ENCODE data around the gene TGM5. TPM values are rescaled to one million over a fixed set of nuclear protein-coding genes. Genes with fewer than 3 reads are reported as not detected.
A peak's percentile ranks its signal among the peaks of the same experiment; 100 is the strongest.

TGM5 gene
- total RNA-seq, 6 experiments from 2014 or later, result not detected

DNA sequence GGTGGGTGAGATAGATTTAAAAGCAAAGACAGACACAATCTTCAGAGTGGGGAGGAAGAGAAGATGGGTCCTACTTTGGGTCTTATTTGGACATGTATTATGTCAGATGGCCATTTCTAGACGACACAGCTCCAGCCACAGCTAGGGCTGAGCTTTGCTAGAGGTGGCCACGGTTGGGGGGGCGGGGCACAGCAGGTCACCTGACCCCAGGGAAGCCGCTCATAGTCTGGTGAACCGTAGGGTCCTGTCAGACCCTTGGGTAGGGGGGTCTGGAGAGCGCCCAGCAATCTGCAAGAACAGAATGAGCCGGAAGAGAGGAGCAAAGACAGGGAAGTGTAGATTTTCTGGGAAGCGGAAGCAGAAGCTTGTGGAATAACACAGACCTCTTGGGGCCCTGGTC lies 52.6 kb downstream of the TGM5 start:
- TF ChIP-seq POLR2A (IDR thresholded peaks at IDR 0.05), result no peak
- TF ChIP-seq, protein P1, sequence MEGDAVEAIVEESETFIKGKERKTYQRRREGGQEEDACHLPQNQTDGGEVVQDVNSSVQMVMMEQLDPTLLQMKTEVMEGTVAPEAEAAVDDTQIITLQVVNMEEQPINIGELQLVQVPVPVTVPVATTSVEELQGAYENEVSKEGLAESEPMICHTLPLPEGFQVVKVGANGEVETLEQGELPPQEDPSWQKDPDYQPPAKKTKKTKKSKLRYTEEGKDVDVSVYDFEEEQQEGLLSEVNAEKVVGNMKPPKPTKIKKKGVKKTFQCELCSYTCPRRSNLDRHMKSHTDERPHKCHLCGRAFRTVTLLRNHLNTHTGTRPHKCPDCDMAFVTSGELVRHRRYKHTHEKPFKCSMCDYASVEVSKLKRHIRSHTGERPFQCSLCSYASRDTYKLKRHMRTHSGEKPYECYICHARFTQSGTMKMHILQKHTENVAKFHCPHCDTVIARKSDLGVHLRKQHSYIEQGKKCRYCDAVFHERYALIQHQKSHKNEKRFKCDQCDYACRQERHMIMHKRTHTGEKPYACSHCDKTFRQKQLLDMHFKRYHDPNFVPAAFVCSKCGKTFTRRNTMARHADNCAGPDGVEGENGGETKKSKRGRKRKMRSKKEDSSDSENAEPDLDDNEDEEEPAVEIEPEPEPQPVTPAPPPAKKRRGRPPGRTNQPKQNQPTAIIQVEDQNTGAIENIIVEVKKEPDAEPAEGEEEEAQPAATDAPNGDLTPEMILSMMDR (IDR thresholded peaks at IDR 0.05), result no peak
- Histone ChIP-seq H3K4me1 (no peaks in the 10 kb centered on the region), H3K4me3 (no peak overlapping the region), H3K9me3 (no peaks in the 10 kb centered on the region), H3K36me3 (no peaks in the 10 kb centered on the region), H3K27me3 (no peaks in the 10 kb centered on the region), H3K27ac (no peak overlapping the region)
- no peak for ATAC-seq
- 65% methylated on average over 5 of the region's 8 CpGs for WGBS (ENCODE audit: insufficient coverage, low coverage, low lambda C conversion rate, missing lambda C conversion rate)
- intact Hi-C loops (cut with DNase I), result no loop called here
- peak in 1 of 3 donors; percentile 29 for DNase-seq

DNA sequence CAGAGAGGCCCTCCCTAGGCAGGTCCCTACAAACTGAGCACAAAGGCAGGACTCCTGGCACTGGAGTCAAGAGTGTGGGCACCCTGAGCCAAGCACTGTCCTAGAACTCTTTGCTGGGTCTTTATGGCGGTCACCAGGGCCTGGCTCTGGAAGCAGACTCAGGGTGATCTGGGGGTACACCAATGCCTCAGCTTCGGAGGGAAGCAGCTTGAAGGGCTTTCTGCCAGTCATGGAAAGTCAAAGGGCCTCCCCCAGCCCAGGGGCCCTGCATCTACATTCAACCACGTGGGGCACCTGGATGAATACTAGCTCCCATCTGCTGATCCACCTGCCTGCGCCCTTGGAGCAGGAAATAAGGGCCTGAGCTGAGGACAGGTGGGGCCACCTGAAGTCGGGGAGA lies 53.3 kb downstream of the TGM5 start:
- H3K9me3 ChIP-seq, result no peaks in the 10 kb centered on the region
- ATAC-seq (no peak), DNase-seq (peak in 1 of 3 donors; percentile 29)
- TF ChIP-seq POLR2A (IDR thresholded peaks at IDR 0.05), result no peak
- TF ChIP-seq, protein P1 (IDR thresholded peaks at IDR 0.05), result no peak
- no peak overlapping the region for H3K4me3 ChIP-seq
- WGBS (ENCODE audit: insufficient coverage, low coverage, low lambda C conversion rate, missing lambda C conversion rate), result 100% methylated on average over 1 of the region's 5 CpGs
- intact Hi-C loops (cut with DNase I), result no loop called here
- no peak overlapping the region for H3K27ac ChIP-seq
- H3K36me3 ChIP-seq, result no peaks in the 10 kb centered on the region
- no peaks in the 10 kb centered on the region for H3K27me3 ChIP-seq
- no peaks in the 10 kb centered on the region for H3K4me1 ChIP-seq

DNA sequence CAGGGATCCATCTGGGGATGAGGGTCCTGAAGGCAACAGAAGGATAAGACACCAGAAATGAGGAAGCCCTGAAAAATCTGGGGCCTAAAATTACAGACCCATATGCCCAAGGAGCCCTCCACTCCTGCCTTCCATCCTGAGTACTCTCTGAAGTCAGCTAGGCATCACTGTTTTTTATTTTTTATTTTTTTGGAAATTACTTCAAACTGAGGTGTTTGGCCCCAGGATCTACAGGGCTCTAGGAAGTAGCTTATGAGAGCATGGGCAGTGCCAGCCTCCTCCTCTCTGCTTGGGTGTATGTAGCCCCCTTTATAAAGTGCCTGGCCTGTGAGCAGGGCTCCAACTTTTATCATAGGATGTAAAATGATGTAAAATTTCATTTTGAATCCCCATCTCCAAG lies 53.8 kb downstream of the TGM5 start:
- Histone ChIP-seq H3K4me1 (no peaks in the 10 kb centered on the region), H3K27ac (no peak overlapping the region), H3K4me3 (no peak overlapping the region), H3K36me3 (no peaks in the 10 kb centered on the region), H3K9me3 (no peaks in the 10 kb centered on the region), H3K27me3 (no peaks in the 10 kb centered on the region)
- DNase-seq, result no peak
- TF ChIP-seq, protein P1 (IDR thresholded peaks at IDR 0.05), result no peak
- no peak for TF ChIP-seq POLR2A (IDR thresholded peaks at IDR 0.05)
- no peak for ATAC-seq
- intact Hi-C loops (cut with DNase I), result no loop called here

DNA sequence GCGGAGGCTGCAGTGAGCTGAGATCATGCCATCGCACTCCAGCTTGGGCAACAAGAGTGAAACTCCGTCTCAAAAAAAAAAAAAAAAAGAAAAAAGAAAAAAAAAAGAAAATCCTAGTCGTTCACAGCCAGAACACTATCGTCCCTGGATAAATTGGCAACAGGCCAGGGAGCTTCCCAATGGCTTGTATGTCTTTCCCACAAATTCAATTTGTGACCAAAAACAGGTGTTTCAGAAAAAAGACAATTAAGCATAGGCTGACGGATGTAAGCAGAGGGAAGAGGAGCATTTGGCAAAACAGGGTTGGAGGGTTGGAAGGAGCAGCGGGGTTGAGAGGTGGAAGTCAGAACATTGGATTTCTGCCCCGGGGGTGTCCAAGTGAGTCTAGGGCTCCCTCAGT lies 54.4 kb downstream of the TGM5 start:
- intact Hi-C loops (cut with DNase I), result no loop called here
- Histone ChIP-seq H3K36me3 (no peaks in the 10 kb centered on the region), H3K27me3 (no peaks in the 10 kb centered on the region), H3K9me3 (no peaks in the 10 kb centered on the region), H3K4me3 (no peak overlapping the region), H3K4me1 (no peaks in the 10 kb centered on the region), H3K27ac (no peak overlapping the region)
- TF ChIP-seq POLR2A (IDR thresholded peaks at IDR 0.05), result no peak
- TF ChIP-seq, protein P1 (IDR thresholded peaks at IDR 0.05), result no peak
- no peak for ATAC-seq
- DNase-seq, result peak in 1 of 3 donors; percentile 36
- WGBS (ENCODE audit: insufficient coverage, low coverage, low lambda C conversion rate, missing lambda C conversion rate), result 77% methylated on average over 8 of the region's 8 CpGs

DNA sequence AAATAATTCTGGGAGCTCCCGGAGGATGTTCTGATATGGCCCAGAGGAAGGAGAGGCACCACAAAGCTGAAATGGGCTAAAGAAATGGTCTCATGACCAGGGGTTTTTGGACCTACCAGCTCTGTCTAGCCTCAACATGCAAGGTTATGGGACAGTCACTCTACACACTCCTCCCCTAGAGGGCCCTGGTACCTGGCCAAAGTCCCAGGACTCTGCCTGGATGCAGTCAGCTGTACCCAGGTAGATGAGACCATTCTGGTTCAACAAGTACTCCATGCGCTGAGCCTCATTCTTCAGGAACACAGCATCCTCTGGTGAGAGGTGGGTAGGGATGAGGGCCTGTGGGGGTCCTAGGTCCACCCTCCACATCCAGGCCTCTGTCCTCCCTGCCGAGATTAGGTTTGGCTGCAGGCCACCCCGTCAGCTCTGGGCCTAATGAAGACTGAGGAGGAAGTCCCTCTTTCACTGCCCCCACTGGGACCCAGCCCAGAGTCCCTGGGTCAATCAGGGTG lies 55.4 kb downstream of the TGM5 start:
- ATAC-seq (no peak), DNase-seq (peak in 1 of 3 donors; percentile 36)
- Histone ChIP-seq H3K9me3 (no peaks in the 10 kb centered on the region), H3K4me3 (no peak overlapping the region), H3K27ac (no peak overlapping the region), H3K36me3 (no peaks in the 10 kb centered on the region), H3K4me1 (no peaks in the 10 kb centered on the region), H3K27me3 (no peaks in the 10 kb centered on the region)
- WGBS (ENCODE audit: insufficient coverage, low coverage, low lambda C conversion rate, missing lambda C conversion rate), result 60% methylated on average over 2 of the region's 4 CpGs
- TF ChIP-seq, protein P1 (IDR thresholded peaks at IDR 0.05), result no peak
- no peak for TF ChIP-seq POLR2A (IDR thresholded peaks at IDR 0.05)
- intact Hi-C loops (cut with DNase I), result no loop called here

All from right lobe of liver (tissue), 6 donors.